ENCODE results near the gene ERBB4.

GRCh38 chr2:212227755-212228154 is 310.8 kb downstream of the ERBB4 start:
- TF ChIP-seq POLR2A (IDR thresholded peaks at IDR 0.05) (no peak), CTCF (IDR thresholded peaks at IDR 0.05 in 4 of 5, conservative IDR thresholded peaks at IDR 0.05 in 1 of 5) (no peak)

Measured in gastrocnemius medialis (tissue), 4 donors.